ENCODE data around the gene ZNF367.
"Not testable (repeated sequence)": the region's sequence is repeated elsewhere in the genome, so short reads cannot be mapped to it uniquely, and the experiment has no call there.

ZNF367 gene

GRCh38 chr9:96383165-96383942 lies 34.8 kb downstream of the ZNF367 start, which contains the start of gene SLC35D2:
Gene SLC35D2, minus strand, starts transcription at chr9:96383711. Its CDS starts 77 bp downstream, at chr9:96383634.
- Histone ChIP-seq H3K36me3 (ENCODE audit: insufficient read depth, low read length) (peaks cover 37% of the 10 kb centered on the region), H3K27ac (no peak within 1 kb of the TSS), H3K4me3 (no peak within 1 kb of the TSS), H3K9me3 (ENCODE audit: low read depth, low read length) (no peaks in the 10 kb centered on the region), H3K9ac (ENCODE audit: insufficient read length) (no peak within 1 kb of the TSS)
- no peak for DNase-seq (ENCODE audit: low read depth, low spot score)
- TF ChIP-seq FOXP2 (optimal IDR thresholded peaks at IDR 0.05; ENCODE audit: control extremely low read depth, extremely low read length, insufficient read depth) (no peak), POLR2AphosphoS5 (IDR thresholded peaks at IDR 0.05; ENCODE audit: borderline replicate concordance, low read depth, low read length) (no peak), EZH2 (IDR thresholded peaks at IDR 0.05) (no peak)

- DNase-seq (ENCODE audit: low read depth, low spot score) = no peak
- Histone ChIP-seq H3K9me3 (ENCODE audit: low read depth, low read length) (no peaks in the 10 kb centered on the region), H3K9ac (ENCODE audit: insufficient read length) (no peak overlapping the region), H3K27ac (no peak overlapping the region), H3K4me3 (no peak overlapping the region), H3K36me3 (ENCODE audit: insufficient read depth, low read length) (peaks cover 31% of the 10 kb centered on the region)
- no peak for TF ChIP-seq EZH2 (IDR thresholded peaks at IDR 0.05)
- no peak for TF ChIP-seq POLR2AphosphoS5 (IDR thresholded peaks at IDR 0.05; ENCODE audit: borderline replicate concordance, low read depth, low read length)
- no peak for TF ChIP-seq FOXP2 (optimal IDR thresholded peaks at IDR 0.05; ENCODE audit: control extremely low read depth, extremely low read length, insufficient read depth)
Observed at GRCh38 chr9:96382839-96383164, 35.4 kb downstream of the ZNF367 start.

GRCh38 chr9:96382175-96382574 lies 36.0 kb downstream of the ZNF367 start:
- no peak for DNase-seq (ENCODE audit: low read depth, low spot score)
- Histone ChIP-seq H3K27ac (no peak overlapping the region), H3K4me3 (no peak overlapping the region), H3K9me3 (ENCODE audit: low read depth, low read length) (no peaks in the 10 kb centered on the region), H3K36me3 (ENCODE audit: insufficient read depth, low read length) (peaks cover 26% of the 10 kb centered on the region), H3K9ac (ENCODE audit: insufficient read length) (no peak overlapping the region)
- no peak for TF ChIP-seq FOXP2 (optimal IDR thresholded peaks at IDR 0.05; ENCODE audit: control extremely low read depth, extremely low read length, insufficient read depth)
- TF ChIP-seq POLR2AphosphoS5 (IDR thresholded peaks at IDR 0.05; ENCODE audit: borderline replicate concordance, low read depth, low read length) = no peak
- no peak for TF ChIP-seq EZH2 (IDR thresholded peaks at IDR 0.05)

- no peak for DNase-seq (ENCODE audit: low read depth, low spot score)
- Histone ChIP-seq H3K36me3 (ENCODE audit: insufficient read depth, low read length) (peaks cover 21% of the 10 kb centered on the region), H3K4me3 (no peak overlapping the region), H3K9ac (ENCODE audit: insufficient read length) (no peak overlapping the region), H3K9me3 (ENCODE audit: low read depth, low read length) (no peaks in the 10 kb centered on the region), H3K27ac (no peak overlapping the region)
- TF ChIP-seq FOXP2 (optimal IDR thresholded peaks at IDR 0.05; ENCODE audit: control extremely low read depth, extremely low read length, insufficient read depth) (no peak), EZH2 (IDR thresholded peaks at IDR 0.05) (no peak), POLR2AphosphoS5 (IDR thresholded peaks at IDR 0.05; ENCODE audit: borderline replicate concordance, low read depth, low read length) (no peak)
Observed at GRCh38 chr9:96381696-96382095, 36.5 kb downstream of the ZNF367 start.

GRCh38 chr9:96381125-96381524 lies 37.0 kb downstream of the ZNF367 start:
- Histone ChIP-seq H3K27ac (no peak overlapping the region), H3K9ac (ENCODE audit: insufficient read length) (no peak overlapping the region), H3K9me3 (ENCODE audit: low read depth, low read length) (no peaks in the 10 kb centered on the region), H3K36me3 (ENCODE audit: insufficient read depth, low read length) (peaks cover 16% of the 10 kb centered on the region), H3K4me3 (no peak overlapping the region)
- TF ChIP-seq EZH2 (IDR thresholded peaks at IDR 0.05) (no peak), FOXP2 (optimal IDR thresholded peaks at IDR 0.05; ENCODE audit: control extremely low read depth, extremely low read length, insufficient read depth) (no peak), POLR2AphosphoS5 (IDR thresholded peaks at IDR 0.05; ENCODE audit: borderline replicate concordance, low read depth, low read length) (no peak)
- DNase-seq (ENCODE audit: low read depth, low spot score) = no peak

- Histone ChIP-seq H3K27ac (no peak overlapping the region), H3K9me3 (ENCODE audit: low read depth, low read length) (no peaks in the 10 kb centered on the region), H3K9ac (ENCODE audit: insufficient read length) (no peak overlapping the region), H3K4me3 (no peak overlapping the region), H3K36me3 (ENCODE audit: insufficient read depth, low read length) (peaks cover 6% of the 10 kb centered on the region; the same call in 1 of the 2 replicates)
- DNase-seq (ENCODE audit: low read depth, low spot score) = no peak
- TF ChIP-seq EZH2 (IDR thresholded peaks at IDR 0.05) (no peak), POLR2AphosphoS5 (IDR thresholded peaks at IDR 0.05; ENCODE audit: borderline replicate concordance, low read depth, low read length) (no peak), FOXP2 (optimal IDR thresholded peaks at IDR 0.05; ENCODE audit: control extremely low read depth, extremely low read length, insufficient read depth) (no peak)
Observed at GRCh38 chr9:96379461-96379860, 38.7 kb downstream of the ZNF367 start.

- H3K9ac ChIP-seq (ENCODE audit: insufficient read length) = no peak overlapping the region
- H3K36me3 ChIP-seq (ENCODE audit: insufficient read depth, low read length) = no peaks in the 10 kb centered on the region
- no peak for DNase-seq (ENCODE audit: low read depth, low spot score)
- TF ChIP-seq FOXP2 (optimal IDR thresholded peaks at IDR 0.05; ENCODE audit: control extremely low read depth, extremely low read length, insufficient read depth) = no peak
- TF ChIP-seq POLR2AphosphoS5 (IDR thresholded peaks at IDR 0.05; ENCODE audit: borderline replicate concordance, low read depth, low read length) = no peak
- TF ChIP-seq EZH2 (IDR thresholded peaks at IDR 0.05) = no peak
- H3K27ac ChIP-seq = no peak overlapping the region
- no peaks in the 10 kb centered on the region for H3K9me3 ChIP-seq (ENCODE audit: low read depth, low read length)
- no peak overlapping the region for H3K4me3 ChIP-seq
Observed at GRCh38 chr9:96378187-96378586, 40.0 kb downstream of the ZNF367 start.

GRCh38 chr9:96376891-96377874 lies 41.0 kb downstream of the ZNF367 start:
- TF ChIP-seq POLR2AphosphoS5 (IDR thresholded peaks at IDR 0.05; ENCODE audit: borderline replicate concordance, low read depth, low read length) = no peak
- no peak for TF ChIP-seq EZH2 (IDR thresholded peaks at IDR 0.05)
- no peak for TF ChIP-seq FOXP2 (optimal IDR thresholded peaks at IDR 0.05; ENCODE audit: control extremely low read depth, extremely low read length, insufficient read depth)
- no peak overlapping the region for H3K9ac ChIP-seq (ENCODE audit: insufficient read length)
- H3K36me3 ChIP-seq (ENCODE audit: insufficient read depth, low read length) = no peaks in the 10 kb centered on the region
- H3K4me3 ChIP-seq = no peak overlapping the region
- no peak overlapping the region for H3K27ac ChIP-seq
- H3K9me3 ChIP-seq (ENCODE audit: low read depth, low read length) = no peaks in the 10 kb centered on the region
- DNase-seq (ENCODE audit: low read depth, low spot score) = no peak

GRCh38 chr9:96375507-96375906 lies 42.7 kb downstream of the ZNF367 start:
- H3K9me3 ChIP-seq (ENCODE audit: low read depth, low read length); H3K4me3 ChIP-seq; DNase-seq (ENCODE audit: low read depth, low spot score); H3K9ac ChIP-seq (ENCODE audit: insufficient read length); H3K27ac ChIP-seq; H3K36me3 ChIP-seq (ENCODE audit: insufficient read depth, low read length): not testable (repeated sequence)
